Tibial artery (tissue), 4 donors: ENCODE measurements around the gene GTF3C1.

Experiments used
- DNase-seq, 2 donors: peaks; one replicate each; pipeline ENCODE4 v3.0.0-alpha.2; 2019
- H3K27ac ChIP-seq, 2 donors: fragments of 200-600 bp; sonication (generic) in 1 of 2; 1 replicate in 1 of 2; 2 replicates in 1 of 2; pipeline ENCODE4 v1.5.1; 2018 to 2019; ENCODE audit warnings: mild to moderate bottlenecking in 1 of 2
- H3K27me3 ChIP-seq, 2 donors: fragments of 200-600 bp; sonication (generic) in 1 of 2; one replicate each; pipeline versions ENCODE4 v1.5.1 to v1.6.0; 2016 to 2019
- H3K36me3 ChIP-seq, 3 donors: fragments of 200-600 bp; sonication (generic) in 2 of 3; one replicate each; pipeline ENCODE4 v1.5.1; 2016 to 2019; ENCODE audit warnings: mild to moderate bottlenecking in 2 of 3
- H3K4me1 ChIP-seq, 4 donors: fragments of 200-600 bp; sonication (generic) in 2 of 4; 1 replicate in 3 of 4; 2 replicates in 1 of 4; pipeline ENCODE4 v1.5.1; 2016 to 2019
- H3K4me3 ChIP-seq, 2 donors: fragments of 200-600 bp; sonication (generic) in 1 of 2; 1 replicate in 1 of 2; 2 replicates in 1 of 2; pipeline ENCODE4 v1.5.1; 2018 to 2019; ENCODE audit warnings: mild to moderate bottlenecking in 2 of 2
- H3K9me3 ChIP-seq, 3 donors: fragments of 200-600 bp; sonication (generic) in 1 of 3; one replicate each; pipeline ENCODE4 v1.5.1; 2016 to 2019
- intact Hi-C: fragments of 100-400 bp; cut with DNase I; formaldehyde crosslinking; loops from one replicate; pipeline ENCODE4 v1.15.0; 2023; ENCODE audit warnings: low total_unique reads
- TF ChIP-seq, protein P1 (sequence below), 2 experiments: fragments of 200-600 bp in 1 of 2; fragments of 450-650 bp in 1 of 2; IDR thresholded peaks; one replicate each; pipeline ENCODE4 v1.5.1; 2017 to 2019; ENCODE audit warnings: antibody characterized with exemption in 2 of 2, mild to moderate bottlenecking in 1 of 2, moderate library complexity in 1 of 2

The GTF3C1 gene

GRCh38 chr16:27431773-27432532 is 117.8 kb downstream of the GTF3C1 start:
- intact Hi-C loops: no loop called here
- TF ChIP-seq, protein P1, sequence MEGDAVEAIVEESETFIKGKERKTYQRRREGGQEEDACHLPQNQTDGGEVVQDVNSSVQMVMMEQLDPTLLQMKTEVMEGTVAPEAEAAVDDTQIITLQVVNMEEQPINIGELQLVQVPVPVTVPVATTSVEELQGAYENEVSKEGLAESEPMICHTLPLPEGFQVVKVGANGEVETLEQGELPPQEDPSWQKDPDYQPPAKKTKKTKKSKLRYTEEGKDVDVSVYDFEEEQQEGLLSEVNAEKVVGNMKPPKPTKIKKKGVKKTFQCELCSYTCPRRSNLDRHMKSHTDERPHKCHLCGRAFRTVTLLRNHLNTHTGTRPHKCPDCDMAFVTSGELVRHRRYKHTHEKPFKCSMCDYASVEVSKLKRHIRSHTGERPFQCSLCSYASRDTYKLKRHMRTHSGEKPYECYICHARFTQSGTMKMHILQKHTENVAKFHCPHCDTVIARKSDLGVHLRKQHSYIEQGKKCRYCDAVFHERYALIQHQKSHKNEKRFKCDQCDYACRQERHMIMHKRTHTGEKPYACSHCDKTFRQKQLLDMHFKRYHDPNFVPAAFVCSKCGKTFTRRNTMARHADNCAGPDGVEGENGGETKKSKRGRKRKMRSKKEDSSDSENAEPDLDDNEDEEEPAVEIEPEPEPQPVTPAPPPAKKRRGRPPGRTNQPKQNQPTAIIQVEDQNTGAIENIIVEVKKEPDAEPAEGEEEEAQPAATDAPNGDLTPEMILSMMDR (IDR thresholded peaks at IDR 0.05): no peak
- no peak overlapping the region for H3K4me3 ChIP-seq
- H3K27me3 ChIP-seq: peaks cover 0 to 17% of the 10 kb centered on the region in 2 donors
- no peaks in the 10 kb centered on the region for H3K36me3 ChIP-seq
- H3K27ac ChIP-seq: no peak overlapping the region
- H3K9me3 ChIP-seq: no peaks in the 10 kb centered on the region
- DNase-seq: peak in 1 of 2 donors; percentile 24
- no peaks in the 10 kb centered on the region for H3K4me1 ChIP-seq

- Histone ChIP-seq H3K27ac (no peak overlapping the region), H3K4me1 (no peaks in the 10 kb centered on the region), H3K9me3 (no peaks in the 10 kb centered on the region), H3K4me3 (no peak overlapping the region), H3K27me3 (peaks cover 0 to 16% of the 10 kb centered on the region in 2 donors), H3K36me3 (no peaks in the 10 kb centered on the region)
- TF ChIP-seq, protein P1 (IDR thresholded peaks at IDR 0.05): no peak
- intact Hi-C loops: no loop called here
- no peak for DNase-seq
These were observed 118.7 kb downstream of the GTF3C1 start for GRCh38 chr16:27430923-27431484.

GRCh38 chr16:27430512-27430911 is 119.2 kb downstream of the GTF3C1 start:
- intact Hi-C loops: no loop called here
- DNase-seq: no peak
- no peaks in the 10 kb centered on the region for H3K4me1 ChIP-seq
- TF ChIP-seq, protein P1 (IDR thresholded peaks at IDR 0.05): no peak
- no peak overlapping the region for H3K27ac ChIP-seq
- H3K9me3 ChIP-seq: no peaks in the 10 kb centered on the region
- no peak overlapping the region for H3K4me3 ChIP-seq
- H3K27me3 ChIP-seq: peaks cover 0 to 16% of the 10 kb centered on the region in 2 donors
- H3K36me3 ChIP-seq: no peaks in the 10 kb centered on the region

GRCh38 chr16:27429981-27430441 is 119.7 kb downstream of the GTF3C1 start:
- H3K9me3 ChIP-seq: no peaks in the 10 kb centered on the region
- no peak overlapping the region for H3K4me3 ChIP-seq
- intact Hi-C loops: no loop called here
- H3K27ac ChIP-seq: no peak overlapping the region
- DNase-seq: no peak
- H3K4me1 ChIP-seq: no peaks in the 10 kb centered on the region
- no peaks in the 10 kb centered on the region for H3K36me3 ChIP-seq
- TF ChIP-seq, protein P1 (IDR thresholded peaks at IDR 0.05): no peak
- peaks cover 0 to 16% of the 10 kb centered on the region in 2 donors for H3K27me3 ChIP-seq

- Histone ChIP-seq H3K4me1 (no peaks in the 10 kb centered on the region), H3K36me3 (no peaks in the 10 kb centered on the region), H3K9me3 (no peaks in the 10 kb centered on the region), H3K4me3 (no peak overlapping the region), H3K27ac (no peak overlapping the region), H3K27me3 (peaks cover 0 to 16% of the 10 kb centered on the region in 2 donors)
- no peak for DNase-seq
- intact Hi-C loops: no loop called here
- TF ChIP-seq, protein P1 (IDR thresholded peaks at IDR 0.05): no peak
These were observed 120.3 kb downstream of the GTF3C1 start for GRCh38 chr16:27429330-27429871.
